ENCODE results near the gene WDR83. TPM values are rescaled to one million over a fixed set of nuclear protein-coding genes. Genes with fewer than 3 reads are reported as not detected.
A peak's percentile ranks its signal among the peaks of the same experiment; 100 is the strongest.
"Not testable (repeated sequence)": the region's sequence is repeated elsewhere in the genome, so short reads cannot be mapped to it uniquely, and the experiment has no call there.

Gene WDR83, protein sequence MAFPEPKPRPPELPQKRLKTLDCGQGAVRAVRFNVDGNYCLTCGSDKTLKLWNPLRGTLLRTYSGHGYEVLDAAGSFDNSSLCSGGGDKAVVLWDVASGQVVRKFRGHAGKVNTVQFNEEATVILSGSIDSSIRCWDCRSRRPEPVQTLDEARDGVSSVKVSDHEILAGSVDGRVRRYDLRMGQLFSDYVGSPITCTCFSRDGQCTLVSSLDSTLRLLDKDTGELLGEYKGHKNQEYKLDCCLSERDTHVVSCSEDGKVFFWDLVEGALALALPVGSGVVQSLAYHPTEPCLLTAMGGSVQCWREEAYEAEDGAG
- 10.9 and 17.9 TPM in 2 replicates for total RNA-seq (2014; rRNA removed; shearing (Covaris generic))

DNA sequence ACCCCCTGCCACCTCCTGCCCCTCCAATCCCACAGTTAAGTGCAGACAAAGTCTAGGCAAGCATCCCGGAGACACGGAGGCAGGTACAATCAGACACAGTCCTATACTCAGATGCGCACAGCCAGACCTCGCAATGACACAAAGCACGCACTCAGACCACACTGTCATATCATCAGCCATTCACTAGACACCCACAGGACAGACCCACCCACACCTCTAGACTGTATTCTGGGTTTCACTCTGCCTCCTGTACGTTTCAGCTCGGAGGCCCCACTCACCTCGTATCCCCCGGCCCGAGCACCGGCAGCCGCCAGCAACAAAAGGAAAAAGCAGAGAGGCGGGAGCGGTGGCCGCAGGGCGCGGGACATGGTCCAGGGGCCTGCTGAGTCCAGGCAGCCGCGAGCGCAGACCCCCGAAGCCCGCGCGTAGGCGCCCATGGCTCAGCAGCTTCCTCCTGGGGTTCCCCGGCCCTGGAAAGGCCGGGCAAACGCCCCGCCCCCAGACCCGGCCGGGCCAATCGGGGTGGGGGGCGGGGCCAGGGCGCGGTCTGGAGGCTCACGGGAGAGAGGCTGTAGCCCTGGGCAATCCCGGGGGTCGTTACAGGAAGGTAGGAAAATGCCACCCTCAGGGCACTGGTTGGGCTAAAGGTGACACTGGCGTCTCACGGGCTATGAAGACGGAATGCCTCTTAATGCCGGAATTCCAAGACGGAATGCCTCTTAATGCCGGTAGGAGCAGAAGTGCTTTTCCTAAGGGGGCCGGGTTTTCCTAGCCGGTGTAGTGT lies at the start of gene WDR83, which contains the start of gene MAN2B1:
WDR83 (plus strand) TSS at position 543 of the 784 bp plus-strand sequence. CDS start 2,984 bp downstream, outside the sequence.
MAN2B1 (minus strand) TSS at position 478 of the 784 bp plus-strand sequence; CDS start at position 437, 41 bp downstream.
- DNase-seq (ENCODE audit: low spot score): peak; percentile 79
- in situ Hi-C loops (cut with HindIII; ENCODE audit: low sequenced_read_pairs): no loop called here

DNA sequence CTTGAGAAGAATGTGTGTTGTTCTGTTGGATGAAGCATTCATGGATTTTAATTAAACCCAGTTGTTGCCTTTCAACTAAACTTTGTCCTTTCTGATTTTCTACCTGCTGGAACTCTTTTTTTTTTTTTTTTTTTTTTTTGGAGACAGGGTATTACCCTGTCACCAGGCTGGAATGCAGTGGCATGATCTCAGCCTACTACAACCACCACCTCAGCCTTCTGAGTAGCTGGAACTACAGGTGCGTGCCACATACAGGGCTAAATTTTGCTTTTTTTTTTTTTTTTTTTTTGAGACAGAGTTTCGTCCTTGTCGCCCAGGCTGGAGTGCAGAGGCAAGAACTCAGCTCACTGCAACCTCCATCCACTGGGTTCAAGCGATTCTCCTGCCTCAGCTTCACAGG lies 49.0 kb upstream of the WDR83 start:
- DNase-seq (ENCODE audit: low spot score): no peak
- in situ Hi-C loops (cut with HindIII; ENCODE audit: low sequenced_read_pairs): no loop called here

DNA sequence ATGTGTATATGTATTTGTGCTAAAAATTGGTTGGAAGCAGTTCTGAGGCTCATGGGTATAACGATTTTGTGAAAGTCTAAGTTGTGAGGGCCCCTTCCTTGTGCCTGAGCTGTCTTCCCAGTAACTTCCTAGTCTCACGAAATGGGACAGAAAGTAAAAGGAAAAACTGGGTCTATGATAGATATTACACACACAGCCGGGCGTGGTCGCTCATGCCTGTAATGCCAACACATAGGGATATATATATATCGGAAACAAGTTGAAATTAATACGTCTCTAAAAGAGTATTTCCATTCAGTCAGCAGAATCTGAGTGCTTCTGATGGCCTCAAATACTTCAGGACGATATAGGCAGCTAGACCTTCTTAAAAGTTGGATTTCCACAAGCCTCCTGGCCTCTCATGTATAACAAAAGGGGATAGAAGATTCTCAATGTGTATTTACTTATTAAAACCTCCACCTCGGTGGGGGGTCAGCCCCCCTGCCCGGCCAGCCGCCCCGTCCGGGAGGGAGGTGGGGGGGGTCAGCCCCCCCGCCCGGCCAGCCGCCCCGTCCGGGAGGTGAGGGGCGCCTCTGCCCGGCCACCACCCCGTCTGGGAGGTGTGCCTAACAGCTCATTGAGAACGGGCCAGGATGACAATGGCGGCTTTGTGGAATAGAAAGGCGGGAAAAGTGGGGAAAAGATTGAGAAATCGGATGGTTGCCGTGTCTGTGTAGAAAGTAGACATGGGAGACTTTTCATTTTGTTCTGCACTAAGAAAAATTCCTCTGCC lies 45.2 kb upstream of the WDR83 start:
- DNase-seq (ENCODE audit: low spot score); in situ Hi-C loops (cut with HindIII; ENCODE audit: low sequenced_read_pairs): not testable (repeated sequence)

DNA sequence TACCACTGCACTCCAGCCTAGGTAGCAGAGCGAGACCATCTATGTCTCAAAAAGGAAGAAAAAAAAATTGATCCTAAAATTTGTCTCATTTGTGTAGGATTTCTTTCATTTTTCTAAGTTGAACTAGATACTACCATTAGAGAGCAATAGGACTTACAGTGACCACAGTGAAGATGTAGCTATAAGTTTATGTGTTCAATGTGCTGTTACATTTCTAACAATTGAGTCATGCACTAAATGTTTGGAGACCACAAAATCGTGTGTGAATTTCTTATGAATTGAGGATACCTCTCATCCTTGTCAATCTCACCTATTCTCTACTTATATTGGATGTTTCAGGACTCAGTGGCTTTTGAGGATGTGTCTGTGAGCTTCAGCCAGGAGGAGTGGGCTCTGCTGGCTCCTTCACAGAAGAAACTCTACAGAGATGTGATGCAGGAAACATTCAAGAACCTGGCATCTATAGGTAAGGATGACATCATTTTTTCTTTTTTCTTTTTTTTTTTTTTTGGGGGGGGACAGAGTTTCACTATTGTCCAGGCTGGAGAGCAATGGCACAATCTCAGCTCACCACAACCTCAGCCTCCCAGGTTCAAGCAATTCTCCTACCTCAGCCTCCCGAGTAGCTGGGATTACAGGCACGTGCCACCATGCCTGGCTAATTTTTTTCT lies 43.1 kb upstream of the WDR83 start:
- in situ Hi-C loops (cut with HindIII; ENCODE audit: low sequenced_read_pairs): no loop called here

DNA sequence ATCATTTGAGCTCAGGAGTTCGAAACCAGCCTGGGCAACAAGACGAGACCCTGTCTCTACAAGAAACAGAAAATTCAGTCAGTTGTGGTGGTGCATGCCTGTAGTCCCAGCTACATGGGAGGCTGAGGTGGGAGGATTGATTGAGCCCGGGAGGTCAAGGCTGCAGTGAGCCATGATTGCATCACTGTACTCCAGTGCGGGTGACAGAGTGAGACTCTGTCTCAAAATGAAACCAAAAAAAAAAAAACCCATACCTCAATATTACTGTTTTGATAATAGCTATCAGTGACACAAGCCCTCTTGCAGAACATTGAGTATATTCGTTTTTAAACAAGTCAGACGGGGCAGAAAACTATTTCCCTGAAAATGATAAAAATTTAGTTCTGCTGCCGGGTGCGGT lies 39.6 kb upstream of the WDR83 start:
- in situ Hi-C loops (cut with HindIII; ENCODE audit: low sequenced_read_pairs): no loop called here

More for the DNA sequence above, 43.1 kb upstream of the WDR83 start:
- no peak for DNase-seq (ENCODE audit: low spot score)

DNA sequence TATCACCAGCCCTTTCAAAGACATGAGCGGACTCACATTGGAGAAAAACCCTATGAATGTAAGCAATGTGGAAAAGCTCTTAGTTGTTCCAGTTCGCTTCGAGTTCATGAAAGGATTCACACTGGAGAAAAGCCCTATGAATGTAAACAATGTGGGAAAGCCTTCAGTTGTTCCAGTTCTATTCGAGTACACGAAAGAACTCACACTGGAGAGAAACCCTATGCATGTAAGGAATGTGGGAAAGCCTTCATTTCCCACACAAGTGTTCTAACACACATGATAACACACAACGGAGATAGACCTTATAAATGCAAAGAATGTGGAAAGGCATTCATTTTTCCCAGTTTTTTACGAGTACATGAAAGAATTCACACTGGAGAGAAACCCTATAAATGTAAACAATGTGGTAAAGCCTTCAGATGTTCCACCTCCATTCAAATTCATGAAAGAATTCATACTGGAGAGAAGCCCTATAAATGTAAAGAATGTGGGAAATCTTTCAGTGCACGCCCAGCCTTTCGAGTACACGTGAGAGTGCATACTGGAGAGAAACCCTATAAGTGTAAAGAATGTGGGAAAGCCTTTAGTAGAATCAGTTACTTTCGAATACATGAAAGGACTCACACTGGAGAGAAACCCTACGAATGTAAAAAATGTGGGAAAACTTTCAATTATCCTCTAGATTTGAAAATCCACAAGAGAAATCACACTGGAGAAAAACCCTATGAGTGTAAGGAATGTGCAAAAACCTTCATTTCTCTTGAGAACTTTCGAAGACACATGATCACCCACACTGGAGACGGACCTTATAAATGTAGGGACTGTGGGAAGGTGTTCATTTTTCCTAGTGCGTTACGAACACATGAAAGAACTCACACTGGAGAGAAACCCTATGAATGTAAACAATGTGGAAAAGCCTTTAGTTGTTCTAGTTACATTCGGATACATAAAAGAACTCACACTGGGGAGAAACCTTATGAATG lies 38.3 kb upstream of the WDR83 start:
- in situ Hi-C loops (cut with HindIII; ENCODE audit: low sequenced_read_pairs): no loop called here
- DNase-seq (ENCODE audit: low spot score): no peak

More for the DNA sequence above, 39.6 kb upstream of the WDR83 start:
- DNase-seq (ENCODE audit: low spot score): no peak

DNA sequence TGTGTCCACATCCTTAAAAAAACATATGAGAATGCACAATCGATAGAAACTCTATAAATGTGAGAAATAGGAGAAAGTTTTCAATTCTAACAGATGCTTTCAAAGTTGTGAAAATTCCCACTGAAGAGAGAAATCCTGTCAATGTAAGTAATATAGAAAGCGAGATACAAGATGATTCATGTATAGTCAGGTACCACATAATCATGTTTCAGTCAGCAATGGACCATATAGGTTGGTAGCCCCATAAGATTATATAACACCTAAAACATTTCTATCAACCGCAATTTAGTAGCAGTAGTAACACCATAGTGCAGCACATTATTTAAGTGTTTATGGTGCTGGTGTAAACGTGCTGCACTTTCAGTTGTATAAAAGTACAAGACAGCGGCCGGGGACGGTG lies 37.4 kb upstream of the WDR83 start:
- in situ Hi-C loops (cut with HindIII; ENCODE audit: low sequenced_read_pairs): no loop called here

DNA sequence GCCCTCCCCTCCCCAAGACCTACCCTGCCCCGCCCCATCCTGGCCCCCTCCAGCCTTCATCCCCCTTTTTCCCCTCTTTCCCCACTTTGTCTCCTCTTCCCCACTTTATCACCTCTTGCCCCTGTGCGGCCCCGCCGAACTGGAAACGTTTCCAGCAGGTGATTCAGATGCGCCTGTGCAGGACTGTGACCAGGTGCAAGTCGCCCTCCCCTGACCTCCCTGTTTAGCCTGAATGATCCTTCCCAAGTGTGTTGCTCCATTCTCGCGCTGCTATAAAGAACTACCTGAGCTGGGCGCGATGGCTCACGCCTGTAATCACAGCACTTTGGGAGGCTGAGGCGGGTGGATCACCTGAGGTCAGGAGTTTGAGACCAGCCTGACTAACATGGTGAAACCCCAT lies 30.0 kb upstream of the WDR83 start:
- in situ Hi-C loops (cut with HindIII; ENCODE audit: low sequenced_read_pairs): no loop called here
- no peak for DNase-seq (ENCODE audit: low spot score)

More for the DNA sequence above, 37.4 kb upstream of the WDR83 start:
- no peak for DNase-seq (ENCODE audit: low spot score)

DNA sequence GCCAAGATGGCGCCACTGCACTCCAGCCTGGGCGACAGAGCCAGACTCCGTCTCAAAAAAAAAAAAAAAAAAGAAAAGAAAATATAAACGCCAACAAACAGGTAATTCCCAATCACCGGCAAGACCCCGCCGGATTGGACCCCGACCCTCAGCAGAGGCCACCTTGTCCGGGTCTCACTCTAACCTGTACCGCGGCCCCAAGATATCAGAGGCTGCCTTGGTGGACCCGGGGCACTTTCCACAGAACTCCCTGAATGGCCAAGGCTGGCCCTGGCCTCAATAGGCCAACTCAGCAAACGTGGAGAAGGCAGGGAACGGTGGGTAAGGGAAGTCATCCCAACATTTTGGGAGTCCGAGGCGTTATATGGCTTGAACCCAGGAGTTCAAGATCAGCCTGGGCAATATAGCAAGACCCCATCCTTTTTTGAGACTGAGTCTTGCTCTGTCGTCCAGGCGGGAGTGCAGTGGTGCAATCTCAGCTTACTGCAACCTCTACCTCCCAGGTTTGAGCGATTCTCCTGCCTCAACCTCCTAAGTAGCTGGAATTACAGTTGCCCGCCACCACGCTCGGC lies 27.9 kb upstream of the WDR83 start:
- no peak for DNase-seq (ENCODE audit: low spot score)
- in situ Hi-C loops (cut with HindIII; ENCODE audit: low sequenced_read_pairs): no loop called here

DNA sequence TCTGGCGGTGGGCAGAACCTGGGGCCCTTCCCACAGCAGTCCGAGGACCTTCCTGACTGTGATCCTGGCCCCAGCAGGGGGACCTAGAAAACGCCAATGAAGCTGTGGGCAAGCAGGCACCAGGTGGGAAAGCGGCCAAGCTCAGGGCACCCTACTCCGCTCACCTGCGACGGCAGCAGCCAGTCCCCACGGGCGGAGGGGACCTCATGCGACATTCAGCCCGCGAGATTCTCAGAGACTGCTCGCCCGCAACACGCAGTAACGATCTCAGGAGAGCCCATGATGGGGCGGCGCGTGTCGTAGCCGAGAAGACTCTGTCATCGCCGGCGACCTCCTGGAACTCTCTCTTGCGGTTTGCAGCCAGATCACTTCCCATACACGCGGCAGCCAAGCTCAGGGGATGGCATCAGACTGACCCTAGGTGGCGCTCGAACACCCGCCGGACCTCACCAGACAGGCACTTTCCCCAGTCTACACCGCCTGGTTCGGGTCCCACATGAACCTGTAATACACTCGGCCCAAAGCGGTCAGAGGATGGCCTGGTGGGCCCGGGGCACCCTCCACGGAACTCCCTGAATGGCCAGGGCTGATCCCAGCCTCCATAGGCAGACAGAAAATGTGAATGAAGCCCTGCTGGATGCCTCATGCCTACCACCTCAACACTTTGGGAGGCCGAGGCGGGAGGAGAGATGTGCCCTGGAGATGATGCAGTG lies 26.6 kb upstream of the WDR83 start:
- in situ Hi-C loops (cut with HindIII; ENCODE audit: low sequenced_read_pairs): no loop called here

DNA sequence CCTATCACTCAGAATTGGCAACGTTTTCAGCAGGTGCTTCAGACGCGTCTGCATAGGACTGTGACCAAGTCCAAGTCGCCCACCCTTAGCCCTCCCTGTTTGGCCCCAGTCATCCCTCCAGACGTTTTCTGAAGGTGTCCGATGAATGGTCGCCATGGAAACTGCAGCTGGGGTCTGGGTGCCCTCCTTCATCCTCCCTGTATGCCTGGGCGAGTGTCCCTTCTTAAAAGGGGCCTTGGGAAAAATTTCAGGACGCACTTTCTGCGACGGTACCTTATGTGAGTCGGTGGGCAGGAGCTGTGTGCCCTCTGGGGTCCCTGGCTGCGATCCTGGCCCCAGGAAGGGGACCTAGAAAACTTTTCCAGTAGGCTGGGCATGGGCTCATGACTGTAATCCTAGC lies 25.2 kb upstream of the WDR83 start:
- no peak for DNase-seq (ENCODE audit: low spot score)
- in situ Hi-C loops (cut with HindIII; ENCODE audit: low sequenced_read_pairs): no loop called here

More for the DNA sequence above, 26.6 kb upstream of the WDR83 start:
- DNase-seq (ENCODE audit: low spot score): peak; percentile 84

DNA sequence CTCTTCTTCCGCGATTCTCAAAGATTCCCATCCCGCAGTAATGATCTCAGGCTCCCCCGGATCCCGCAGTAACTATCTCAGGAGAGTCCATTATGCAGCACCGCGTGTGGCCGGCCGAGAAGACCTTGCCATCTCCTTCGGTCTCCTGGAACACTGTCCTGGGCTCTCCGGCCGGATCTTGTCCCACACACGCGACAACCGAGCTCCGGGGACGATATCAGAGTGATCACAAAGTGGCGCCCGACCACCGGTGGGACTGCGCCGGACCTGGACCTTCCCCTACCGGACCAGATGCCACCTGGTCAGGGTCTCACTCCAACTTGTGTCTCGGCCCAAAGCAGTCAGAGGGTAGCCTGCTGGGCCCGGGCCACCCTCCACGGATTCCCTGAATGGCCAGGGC lies 24.1 kb upstream of the WDR83 start:
- no peak for DNase-seq (ENCODE audit: low spot score)
- in situ Hi-C loops (cut with HindIII; ENCODE audit: low sequenced_read_pairs): no loop called here

DNA sequence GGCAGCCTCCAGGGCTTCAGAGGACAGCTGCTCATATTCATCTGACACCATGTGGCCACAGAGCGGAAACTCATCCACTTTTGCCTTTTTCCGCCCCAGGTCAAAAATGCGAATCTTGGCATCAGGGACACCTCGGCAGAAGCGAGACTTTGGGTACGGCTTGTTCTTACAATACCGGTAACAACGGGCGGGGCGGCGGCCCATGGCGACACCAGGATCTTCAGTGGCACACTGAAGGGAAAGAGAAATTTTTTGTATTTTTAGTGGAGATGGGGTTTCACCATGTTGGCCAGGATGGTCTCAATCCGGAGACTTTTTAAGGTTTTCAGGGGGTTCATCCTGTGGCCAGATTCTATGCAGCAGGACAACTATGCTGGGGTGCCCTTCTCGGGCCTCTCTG lies 22.9 kb upstream of the WDR83 start:
- in situ Hi-C loops (cut with HindIII; ENCODE audit: low sequenced_read_pairs); DNase-seq (ENCODE audit: low spot score): not testable (repeated sequence)

DNA sequence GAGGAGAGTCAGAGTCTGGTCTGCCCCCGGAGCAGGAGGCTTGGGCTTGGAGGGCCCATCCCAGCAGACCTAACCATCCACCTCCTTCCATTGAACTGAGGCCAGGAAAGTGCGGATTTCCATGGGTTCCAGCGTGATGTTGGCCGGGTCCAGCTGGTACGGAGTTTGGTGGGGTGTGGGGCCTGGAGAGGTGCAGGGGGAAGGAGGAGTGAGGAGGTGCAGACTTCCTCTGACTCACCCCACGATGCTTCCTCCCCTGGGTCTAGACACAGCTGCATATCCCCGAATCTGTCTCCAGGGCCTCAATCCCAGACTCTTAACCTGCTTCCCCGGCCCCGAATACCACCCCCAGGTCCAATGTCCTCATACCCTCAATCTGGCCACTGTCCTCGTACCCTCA lies 20.1 kb upstream of the WDR83 start:
- DNase-seq (ENCODE audit: low spot score): no peak
- in situ Hi-C loops (cut with HindIII; ENCODE audit: low sequenced_read_pairs): no loop called here

DNA sequence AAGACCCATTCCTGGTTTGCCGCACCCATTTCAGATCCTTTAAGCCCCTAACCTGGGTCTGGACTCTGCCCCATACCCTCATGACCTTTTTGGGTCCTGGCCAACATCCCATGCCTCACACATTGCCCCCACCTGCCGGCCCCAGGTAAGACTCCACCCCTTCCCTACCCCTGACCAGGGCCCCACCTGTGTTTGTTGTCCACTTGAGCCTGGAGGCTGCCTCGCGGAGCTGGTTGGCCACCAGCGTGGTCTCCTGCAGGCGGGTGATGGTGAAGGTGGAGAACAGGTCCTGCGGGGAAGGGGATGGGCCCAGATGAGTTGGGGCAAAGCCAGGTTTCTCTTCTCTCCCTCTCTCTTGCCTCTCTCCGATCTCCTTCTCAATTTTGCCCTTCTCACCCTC lies 19.6 kb upstream of the WDR83 start:
- DNase-seq (ENCODE audit: low spot score): no peak
- in situ Hi-C loops (cut with HindIII; ENCODE audit: low sequenced_read_pairs): no loop called here

DNA sequence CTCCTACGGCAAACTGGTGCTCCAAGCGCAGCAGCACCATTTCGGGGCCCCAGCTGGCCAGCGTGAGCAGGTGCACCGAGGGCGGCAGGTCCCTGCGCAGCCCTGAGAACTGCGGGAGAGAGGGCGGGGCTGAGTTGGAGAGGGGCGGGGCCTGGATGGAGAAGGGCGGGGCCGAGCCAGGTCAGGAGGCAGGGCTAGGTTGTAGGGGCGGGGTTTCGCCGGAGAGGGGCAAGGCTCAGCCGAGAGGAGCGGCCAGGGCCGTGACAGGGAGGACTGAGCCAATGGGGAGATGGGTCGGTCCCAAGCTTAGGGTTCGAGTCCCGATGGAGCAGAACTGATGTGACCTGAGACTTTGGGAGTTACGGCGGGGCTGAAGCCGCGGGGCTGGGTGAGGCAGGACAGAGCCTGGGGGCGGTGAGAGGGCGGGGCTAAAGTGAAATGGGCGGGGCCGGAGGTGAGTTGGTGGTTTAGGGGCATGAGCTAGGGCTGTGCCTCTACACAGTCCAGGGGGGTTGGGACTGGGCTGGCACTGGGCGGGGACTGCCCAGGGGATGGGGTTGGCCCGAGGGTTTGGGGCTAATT lies 19.0 kb upstream of the WDR83 start:
- in situ Hi-C loops (cut with HindIII; ENCODE audit: low sequenced_read_pairs): no loop called here

DNA sequence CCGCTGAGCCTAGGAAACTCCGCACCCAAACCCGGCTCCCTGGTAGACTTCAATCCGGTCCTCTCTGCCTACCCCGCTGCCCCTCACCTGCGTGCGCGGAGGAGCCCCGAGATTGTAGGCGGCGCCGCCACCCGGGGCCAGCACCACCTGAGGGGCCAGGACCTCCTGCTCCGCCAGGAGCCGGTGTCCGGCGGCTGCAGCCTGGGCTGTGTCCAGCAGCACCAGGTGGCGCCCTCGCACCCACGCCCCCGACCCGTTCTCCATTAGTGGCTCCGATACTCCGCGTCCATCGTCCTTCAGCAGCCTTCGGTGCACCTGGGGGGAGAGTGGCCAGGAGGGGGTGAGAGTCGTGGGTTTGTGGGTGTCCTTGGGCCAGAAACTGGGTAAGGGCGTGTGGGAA lies 18.5 kb upstream of the WDR83 start:
- in situ Hi-C loops (cut with HindIII; ENCODE audit: low sequenced_read_pairs): no loop called here
- no peak for DNase-seq (ENCODE audit: low spot score)

More for the DNA sequence above, 19.0 kb upstream of the WDR83 start:
- DNase-seq (ENCODE audit: low spot score): peak; percentile 27
